Upper lobe of right lung (tissue), 1 donor: ENCODE data around the gene FAM78A. TPM values are rescaled to one million over a fixed set of nuclear protein-coding genes. Genes with fewer than 3 reads are reported as not detected.
A peak's percentile ranks its signal among the peaks of the same experiment; 100 is the strongest.

Source experiments
- ATAC-seq: fragments of 200-7000 bp; cut with Tn5 transposase; one replicate; pipeline ENCODE4 v1.9.1; 2020; ENCODE audit warnings: mild to moderate bottlenecking, moderate library complexity
- DNase-seq: peaks from one replicate; pipeline ENCODE4 v3.0.0-alpha.2; 2020
- H3K27ac ChIP-seq: fragments of 200-600 bp; one replicate; pipeline ENCODE4 v1.8.0; 2022
- H3K27me3 ChIP-seq: fragments of 200-600 bp; one replicate; pipeline ENCODE4 v1.8.0; 2022; ENCODE audit warnings: mild to moderate bottlenecking
- H3K36me3 ChIP-seq: fragments of 200-600 bp; one replicate; pipeline ENCODE4 v1.8.0; 2022
- H3K4me1 ChIP-seq: fragments of 200-600 bp; one replicate; pipeline ENCODE4 v1.8.0; 2022
- H3K4me3 ChIP-seq: fragments of 200-600 bp; one replicate; pipeline ENCODE4 v1.8.0; 2022; ENCODE audit warnings: mild to moderate bottlenecking
- H3K9me3 ChIP-seq: fragments of 200-600 bp; one replicate; pipeline ENCODE4 v1.8.0; 2022
- CTCF ChIP-seq: fragments of 200-600 bp; IDR thresholded peaks from one replicate; pipeline ENCODE4 v1.8.0; 2022; ENCODE audit warnings: antibody characterized with exemption
- intact Hi-C: fragments of 100-400 bp; cut with DNase I; formaldehyde crosslinking; loops from one replicate; pipeline ENCODE4 v1.11.0; 2022
- total RNA-seq: library from RNA; stranded (reverse); fragmentation: NEBNext Ultra II Directional; extraction: Animal tissue kit (Norgen Biotek cat#: 25700); gene quantifications from one replicate; pipeline ENCODE4 v1.2.1, GENCODE V29; 2021
- donor health status: DM: no; HTN: yes; CAD: no; lungs with severe emphysema.

The FAM78A gene
- total RNA-seq, 1 donor from 2014 or later: 14.8 TPM

GRCh38 chr9:131287359-131287758 is 11.0 kb upstream of the FAM78A start:
- ATAC-seq (no peak), DNase-seq (no peak)
- no peak for TF ChIP-seq CTCF
- intact Hi-C loops: no loop called here
- Histone ChIP-seq H3K4me3 (no peak overlapping the region), H3K4me1 (no peaks in the 10 kb centered on the region), H3K9me3 (no peaks in the 10 kb centered on the region), H3K36me3 (no peaks in the 10 kb centered on the region), H3K27ac (no peak overlapping the region), H3K27me3 (peaks cover 9% of the 10 kb centered on the region)

- ATAC-seq (no peak), DNase-seq (no peak)
- Histone ChIP-seq H3K36me3 (no peaks in the 10 kb centered on the region), H3K4me3 (no peak overlapping the region), H3K9me3 (no peaks in the 10 kb centered on the region), H3K27ac (no peak overlapping the region), H3K27me3 (peaks cover 24% of the 10 kb centered on the region), H3K4me1 (no peaks in the 10 kb centered on the region)
- intact Hi-C loops: no loop called here
- TF ChIP-seq CTCF: no peak
These were observed 8.5 kb upstream of the FAM78A start for GRCh38 chr9:131284856-131285255.

GRCh38 chr9:131282688-131283422 is 6.5 kb upstream of the FAM78A start:
- Histone ChIP-seq H3K4me3 (peak overlapping the region; percentile 14), H3K4me1 (no peaks in the 10 kb centered on the region), H3K36me3 (no peaks in the 10 kb centered on the region), H3K27me3 (peaks cover 24% of the 10 kb centered on the region), H3K27ac (no peak overlapping the region), H3K9me3 (no peaks in the 10 kb centered on the region)
- intact Hi-C loops: no loop called here
- DNase-seq: no peak
- no peak for ATAC-seq
- TF ChIP-seq CTCF: no peak

GRCh38 chr9:131282175-131282574 is 5.9 kb upstream of the FAM78A start:
- no peak for DNase-seq
- no peak overlapping the region for H3K4me3 ChIP-seq
- no peak for ATAC-seq

GRCh38 chr9:131281119-131281965 is 5.0 kb upstream of the FAM78A start:
- DNase-seq: no peak
- intact Hi-C loops: no loop called here
- H3K27me3 ChIP-seq: peaks cover 24% of the 10 kb centered on the region
- no peaks in the 10 kb centered on the region for H3K4me1 ChIP-seq
- H3K27ac ChIP-seq: no peak overlapping the region
- no peak for ATAC-seq
- TF ChIP-seq CTCF: no peak
- no peaks in the 10 kb centered on the region for H3K36me3 ChIP-seq
- no peak overlapping the region for H3K4me3 ChIP-seq
- H3K9me3 ChIP-seq: no peaks in the 10 kb centered on the region

More at GRCh38 chr9:131282175-131282574, 5.9 kb upstream of the FAM78A start:
- Histone ChIP-seq H3K27ac (no peak overlapping the region), H3K4me1 (no peaks in the 10 kb centered on the region), H3K27me3 (peaks cover 24% of the 10 kb centered on the region), H3K9me3 (no peaks in the 10 kb centered on the region), H3K36me3 (no peaks in the 10 kb centered on the region)
- intact Hi-C loops: no loop called here
- no peak for TF ChIP-seq CTCF
